HFF-Myc (cell line): Measurements from ENCODE around the gene SPOCK2.

Source experiments
- DNase-seq: peaks from one replicate; pipeline ENCODE4 v3.0.0-alpha.2; 2011; ENCODE audit warnings: low read depth; ENCODE audit errors: extremely low read depth
- H3K4me3 ChIP-seq: replicated peaks from 2 replicates; pipeline ENCODE4 v1.5.1; 2011; ENCODE audit warnings: low read depth, mild to moderate bottlenecking, control low read depth, low read length
- TF ChIP-seq, protein P1 (sequence below): IDR thresholded peaks from 2 replicates; pipeline ENCODE4 v1.5.1; 2012; ENCODE audit warnings: mild to moderate bottlenecking, low read depth, low read length, control low read depth; ENCODE audit errors: missing control alignments

The SPOCK2 gene

DNA sequence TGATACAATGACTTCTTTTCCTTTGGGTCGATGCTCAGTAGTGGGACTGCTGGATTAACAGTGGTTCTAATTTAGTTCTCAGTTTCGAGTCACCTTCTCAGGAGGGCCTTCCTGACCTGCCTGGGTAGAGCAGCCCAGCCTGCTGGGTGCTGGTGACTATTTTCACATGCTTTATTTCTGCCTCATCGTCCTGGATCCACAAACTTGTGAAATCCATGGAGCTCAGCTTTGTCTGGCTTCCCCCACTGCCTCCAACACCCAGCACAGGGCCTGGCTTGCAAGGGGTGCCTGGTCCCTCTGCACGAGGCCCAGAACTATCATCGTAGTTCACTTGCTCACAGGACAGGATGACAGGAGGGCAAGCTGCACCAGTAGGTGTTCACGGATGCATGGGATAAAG, 46.9 kb downstream of the SPOCK2 start:
- DNase-seq: no peak
- TF ChIP-seq, protein P1, sequence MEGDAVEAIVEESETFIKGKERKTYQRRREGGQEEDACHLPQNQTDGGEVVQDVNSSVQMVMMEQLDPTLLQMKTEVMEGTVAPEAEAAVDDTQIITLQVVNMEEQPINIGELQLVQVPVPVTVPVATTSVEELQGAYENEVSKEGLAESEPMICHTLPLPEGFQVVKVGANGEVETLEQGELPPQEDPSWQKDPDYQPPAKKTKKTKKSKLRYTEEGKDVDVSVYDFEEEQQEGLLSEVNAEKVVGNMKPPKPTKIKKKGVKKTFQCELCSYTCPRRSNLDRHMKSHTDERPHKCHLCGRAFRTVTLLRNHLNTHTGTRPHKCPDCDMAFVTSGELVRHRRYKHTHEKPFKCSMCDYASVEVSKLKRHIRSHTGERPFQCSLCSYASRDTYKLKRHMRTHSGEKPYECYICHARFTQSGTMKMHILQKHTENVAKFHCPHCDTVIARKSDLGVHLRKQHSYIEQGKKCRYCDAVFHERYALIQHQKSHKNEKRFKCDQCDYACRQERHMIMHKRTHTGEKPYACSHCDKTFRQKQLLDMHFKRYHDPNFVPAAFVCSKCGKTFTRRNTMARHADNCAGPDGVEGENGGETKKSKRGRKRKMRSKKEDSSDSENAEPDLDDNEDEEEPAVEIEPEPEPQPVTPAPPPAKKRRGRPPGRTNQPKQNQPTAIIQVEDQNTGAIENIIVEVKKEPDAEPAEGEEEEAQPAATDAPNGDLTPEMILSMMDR: no peak
- H3K4me3 ChIP-seq: no peak overlapping the region

DNA sequence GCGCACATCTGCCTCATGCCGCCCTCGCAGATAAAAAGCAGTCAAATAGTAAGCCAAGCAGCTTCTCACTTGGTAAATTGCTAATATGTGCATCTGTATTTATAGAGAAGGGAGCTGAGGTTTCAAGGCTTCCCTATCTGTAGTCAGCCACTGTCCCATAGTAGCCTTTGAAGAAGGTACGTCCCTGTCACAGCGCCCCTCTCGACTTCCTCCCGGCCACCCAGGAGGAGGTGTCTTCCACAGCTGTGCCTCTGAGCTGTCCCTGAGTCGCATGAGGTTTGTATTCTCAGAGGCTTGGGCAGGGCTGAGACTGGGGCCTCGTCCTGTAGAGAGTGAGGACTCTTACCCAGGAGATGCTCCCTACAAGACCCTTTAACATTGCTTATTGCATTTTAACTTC, 49.0 kb downstream of the SPOCK2 start:
- no peak for DNase-seq
- H3K4me3 ChIP-seq: no peak overlapping the region
- TF ChIP-seq, protein P1: no peak

DNA sequence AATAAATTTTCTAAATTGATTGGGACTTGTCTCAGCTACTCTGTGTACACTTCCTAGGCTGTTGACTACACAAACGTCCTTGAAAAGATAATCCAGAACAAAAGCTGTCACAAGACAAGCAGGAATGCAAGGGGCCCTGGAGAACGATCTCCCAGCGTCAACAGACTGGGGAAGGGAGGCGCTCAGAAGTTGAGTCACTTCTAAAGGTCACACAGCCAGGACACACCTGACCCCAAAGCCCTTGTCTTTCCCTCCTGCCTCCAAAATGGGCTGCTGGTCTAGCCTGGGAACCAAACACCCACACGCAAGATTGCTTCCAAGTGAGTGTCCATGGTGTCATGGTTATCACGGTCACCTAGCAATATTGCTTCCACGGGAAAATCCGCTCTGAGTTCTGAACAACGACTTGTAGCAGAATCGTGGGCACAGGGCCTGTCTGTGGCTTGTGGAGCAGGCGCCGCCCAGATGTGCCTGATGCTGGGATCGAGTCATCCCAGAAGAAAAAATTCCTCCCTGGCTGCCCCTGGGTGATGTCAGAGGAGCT, 49.8 kb downstream of the SPOCK2 start:
- no peak overlapping the region for H3K4me3 ChIP-seq
- DNase-seq: no peak
- TF ChIP-seq, protein P1: no peak

DNA sequence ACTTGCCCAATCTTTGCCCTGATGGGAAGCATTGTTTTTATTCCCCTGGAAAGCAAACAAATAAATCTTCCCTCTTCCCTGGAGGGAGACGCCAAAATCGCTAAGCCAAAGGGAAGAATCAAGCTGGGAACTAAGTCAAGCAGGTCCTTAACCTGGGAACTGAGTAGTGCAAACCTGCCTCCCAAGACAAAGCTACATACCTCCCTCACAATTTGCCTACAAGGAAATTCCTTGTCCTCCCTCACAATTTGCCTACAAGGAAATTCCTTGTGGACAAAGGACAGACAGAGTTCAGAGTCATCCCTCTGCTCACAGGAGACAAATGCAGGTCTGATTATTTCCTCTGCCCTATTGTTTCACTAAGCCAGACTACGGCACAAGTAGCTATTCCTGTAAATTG, 50.5 kb downstream of the SPOCK2 start:
- no peak overlapping the region for H3K4me3 ChIP-seq
- no peak for DNase-seq
- TF ChIP-seq, protein P1: no peak

DNA sequence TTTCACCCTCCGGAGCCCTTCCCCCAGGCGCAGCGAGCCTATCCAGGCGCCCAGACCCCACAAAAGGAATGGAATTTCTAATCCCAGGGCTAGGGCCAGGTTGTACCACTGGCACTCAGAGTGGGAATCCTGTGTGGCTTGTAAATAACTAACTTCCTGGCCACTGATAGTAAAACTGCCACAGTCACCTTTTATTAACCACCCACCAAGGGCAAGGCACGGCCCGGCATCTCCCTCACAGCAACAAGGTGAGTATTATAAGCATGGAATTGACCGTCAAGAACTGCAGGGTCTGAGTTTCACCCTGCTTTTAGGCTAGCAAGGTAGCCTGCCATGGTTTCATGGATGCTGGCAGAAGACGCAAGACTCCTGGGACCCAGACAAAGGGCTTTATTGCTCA, 51.1 kb downstream of the SPOCK2 start:
- no peak for DNase-seq
- H3K4me3 ChIP-seq: no peak overlapping the region
- TF ChIP-seq, protein P1: no peak

DNA sequence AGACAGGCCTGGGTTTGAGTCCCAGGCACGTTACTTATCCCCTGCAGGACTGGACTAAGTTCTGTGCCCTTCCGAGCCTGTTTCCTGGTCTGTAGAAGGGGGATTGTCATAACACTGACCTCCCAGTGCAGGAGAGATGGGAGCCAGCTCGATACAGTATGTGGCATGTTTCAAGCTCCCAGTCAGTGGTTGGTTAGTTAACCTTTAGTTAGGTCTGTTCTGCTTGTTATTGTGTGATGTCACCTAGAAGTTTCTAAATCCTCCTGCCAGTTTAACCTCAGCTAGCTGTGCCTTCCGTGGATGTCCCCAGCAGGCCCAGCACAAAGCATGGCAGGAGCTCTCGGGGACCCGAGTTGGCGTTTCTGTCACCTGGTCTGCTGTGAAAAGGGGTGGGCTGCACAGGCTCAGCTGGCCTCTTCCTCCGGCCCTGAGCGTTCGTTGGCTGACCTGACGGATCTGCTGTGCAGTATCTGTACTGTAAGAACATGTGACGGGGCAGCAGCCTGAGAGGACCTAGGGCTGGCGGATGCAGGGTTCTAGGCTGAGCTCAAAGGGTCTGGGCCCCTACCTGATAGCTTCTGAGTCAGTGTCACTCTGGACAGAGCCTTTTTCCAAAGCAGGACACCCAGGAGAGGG, 53.0 kb downstream of the SPOCK2 start:
- TF ChIP-seq, protein P1: no peak
- no peak for DNase-seq
- no peak overlapping the region for H3K4me3 ChIP-seq

DNA sequence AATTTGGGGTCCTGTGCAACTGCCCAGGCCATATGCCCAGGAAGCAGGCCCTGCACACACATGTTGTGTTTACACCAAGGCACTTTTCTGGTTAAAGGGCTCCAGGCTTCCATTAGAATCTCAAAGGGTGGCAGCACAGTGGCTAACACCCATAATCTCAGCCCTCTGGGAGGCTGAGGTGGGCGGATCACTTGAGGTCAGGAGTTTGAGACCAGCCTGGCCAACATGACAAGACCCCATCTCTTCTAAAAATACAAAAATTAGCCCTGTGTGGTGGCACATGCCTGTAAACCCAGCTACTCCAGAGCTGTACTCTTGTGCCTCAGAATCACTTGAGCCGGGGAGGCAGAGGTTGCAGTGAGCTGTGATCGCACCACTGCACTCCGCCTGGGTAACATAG, 53.6 kb downstream of the SPOCK2 start:
- TF ChIP-seq, protein P1: no peak
- no peak for DNase-seq
- no peak overlapping the region for H3K4me3 ChIP-seq
